Esophagus squamous epithelium (tissue), 4 donors: Measurements from ENCODE around the gene NUP210L.
"Not testable (repeated sequence)": the region's sequence is repeated elsewhere in the genome, so short reads cannot be mapped to it uniquely, and the experiment has no call there.

Experiments used
- POLR2A ChIP-seq, 4 donors: fragments of 450-650 bp; IDR thresholded peaks; one replicate each; pipeline ENCODE4 v1.6.1; 2017; ENCODE audit warnings: antibody characterized with exemption in 4 of 4, mild to moderate bottlenecking in 4 of 4, moderate library complexity in 3 of 4
- TF ChIP-seq, protein P1 (sequence below), 6 experiments: fragments of 450-650 bp in 4 of 6; fragments of 200-600 bp in 2 of 6; sonication (generic) in 2 of 6; IDR thresholded peaks; one replicate each; pipeline ENCODE4 v1.5.1; 2016 to 2019; ENCODE audit warnings: antibody characterized with exemption in 6 of 6, mild to moderate bottlenecking in 4 of 6, moderate library complexity in 4 of 6

DNA sequence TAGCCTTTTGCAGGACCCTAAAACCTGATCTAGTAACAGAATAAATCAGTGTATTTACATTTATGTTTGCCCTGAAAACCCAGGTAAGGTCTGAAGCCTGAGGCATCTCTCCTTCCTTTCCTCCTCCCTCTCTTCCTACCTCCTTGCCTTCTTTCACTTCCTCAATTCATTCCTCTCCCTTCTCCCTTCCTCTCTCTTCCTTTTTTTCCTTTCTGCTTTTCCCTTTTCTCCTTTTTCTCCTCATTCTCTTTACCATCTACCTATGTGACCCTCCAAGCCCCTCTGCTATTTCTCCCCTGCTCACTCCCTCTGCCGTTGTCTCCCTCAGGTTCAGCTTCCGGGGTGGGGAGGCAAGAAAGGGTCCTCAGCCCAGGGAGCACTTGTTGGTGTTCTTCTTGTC lies 173.1 kb downstream of the NUP210L start:
- TF ChIP-seq, protein P1, sequence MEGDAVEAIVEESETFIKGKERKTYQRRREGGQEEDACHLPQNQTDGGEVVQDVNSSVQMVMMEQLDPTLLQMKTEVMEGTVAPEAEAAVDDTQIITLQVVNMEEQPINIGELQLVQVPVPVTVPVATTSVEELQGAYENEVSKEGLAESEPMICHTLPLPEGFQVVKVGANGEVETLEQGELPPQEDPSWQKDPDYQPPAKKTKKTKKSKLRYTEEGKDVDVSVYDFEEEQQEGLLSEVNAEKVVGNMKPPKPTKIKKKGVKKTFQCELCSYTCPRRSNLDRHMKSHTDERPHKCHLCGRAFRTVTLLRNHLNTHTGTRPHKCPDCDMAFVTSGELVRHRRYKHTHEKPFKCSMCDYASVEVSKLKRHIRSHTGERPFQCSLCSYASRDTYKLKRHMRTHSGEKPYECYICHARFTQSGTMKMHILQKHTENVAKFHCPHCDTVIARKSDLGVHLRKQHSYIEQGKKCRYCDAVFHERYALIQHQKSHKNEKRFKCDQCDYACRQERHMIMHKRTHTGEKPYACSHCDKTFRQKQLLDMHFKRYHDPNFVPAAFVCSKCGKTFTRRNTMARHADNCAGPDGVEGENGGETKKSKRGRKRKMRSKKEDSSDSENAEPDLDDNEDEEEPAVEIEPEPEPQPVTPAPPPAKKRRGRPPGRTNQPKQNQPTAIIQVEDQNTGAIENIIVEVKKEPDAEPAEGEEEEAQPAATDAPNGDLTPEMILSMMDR (IDR thresholded peaks at IDR 0.05), result not testable (repeated sequence)
- not testable (repeated sequence) for TF ChIP-seq POLR2A (IDR thresholded peaks at IDR 0.05)
